Measurements from ENCODE around the gene SH3BP1. TPM values are rescaled to one million over a fixed set of nuclear protein-coding genes. Genes with fewer than 3 reads are reported as not detected.

SH3BP1 gene
- total RNA-seq, 1 donor from 2014 or later, result 15.1 TPM

DNA sequence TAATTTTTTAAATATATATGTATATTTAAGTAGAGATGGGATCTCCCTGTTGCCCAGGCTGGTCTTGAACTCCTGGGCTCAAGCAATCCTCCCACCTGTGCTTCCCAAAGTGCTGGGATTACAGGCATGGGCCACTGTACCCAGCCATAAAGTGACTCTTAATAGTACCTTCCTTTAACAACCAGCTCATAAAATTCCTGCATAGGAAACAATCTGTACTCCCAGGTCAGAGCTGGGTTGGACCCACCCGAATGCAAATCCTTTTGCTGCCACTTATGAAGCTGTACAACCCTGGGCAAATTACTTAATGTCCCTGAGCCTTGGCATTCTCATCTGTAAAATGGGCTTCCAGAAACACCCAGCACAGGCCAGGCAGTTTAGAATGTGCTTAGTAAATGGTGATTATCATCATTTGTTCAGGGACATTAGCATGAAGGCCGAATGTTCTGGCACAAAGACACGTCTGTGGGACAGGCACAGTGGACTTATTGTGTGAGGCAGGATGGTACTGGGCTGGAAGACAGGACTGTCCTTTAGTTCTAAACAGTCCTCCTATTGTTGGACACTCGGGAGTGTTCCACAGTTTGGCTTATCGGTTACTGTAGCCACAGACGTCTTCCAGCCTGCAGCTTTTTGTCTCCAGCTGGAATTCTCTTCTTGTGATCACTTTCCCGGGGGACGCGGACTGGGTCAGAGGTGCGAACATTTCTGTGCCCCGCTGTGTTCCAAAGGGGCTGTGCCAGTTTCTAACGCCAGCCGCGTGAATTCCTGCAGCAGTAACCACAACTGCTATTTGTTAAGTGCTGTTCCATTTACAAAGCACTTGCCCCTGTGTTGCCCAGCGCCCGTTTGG, 25.0 kb downstream of the SH3BP1 start:
- no peak overlapping the region for H3K4me3 ChIP-seq (ENCODE audit: low read depth, low read length)
- TF ChIP-seq, protein P1, sequence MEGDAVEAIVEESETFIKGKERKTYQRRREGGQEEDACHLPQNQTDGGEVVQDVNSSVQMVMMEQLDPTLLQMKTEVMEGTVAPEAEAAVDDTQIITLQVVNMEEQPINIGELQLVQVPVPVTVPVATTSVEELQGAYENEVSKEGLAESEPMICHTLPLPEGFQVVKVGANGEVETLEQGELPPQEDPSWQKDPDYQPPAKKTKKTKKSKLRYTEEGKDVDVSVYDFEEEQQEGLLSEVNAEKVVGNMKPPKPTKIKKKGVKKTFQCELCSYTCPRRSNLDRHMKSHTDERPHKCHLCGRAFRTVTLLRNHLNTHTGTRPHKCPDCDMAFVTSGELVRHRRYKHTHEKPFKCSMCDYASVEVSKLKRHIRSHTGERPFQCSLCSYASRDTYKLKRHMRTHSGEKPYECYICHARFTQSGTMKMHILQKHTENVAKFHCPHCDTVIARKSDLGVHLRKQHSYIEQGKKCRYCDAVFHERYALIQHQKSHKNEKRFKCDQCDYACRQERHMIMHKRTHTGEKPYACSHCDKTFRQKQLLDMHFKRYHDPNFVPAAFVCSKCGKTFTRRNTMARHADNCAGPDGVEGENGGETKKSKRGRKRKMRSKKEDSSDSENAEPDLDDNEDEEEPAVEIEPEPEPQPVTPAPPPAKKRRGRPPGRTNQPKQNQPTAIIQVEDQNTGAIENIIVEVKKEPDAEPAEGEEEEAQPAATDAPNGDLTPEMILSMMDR (conservative IDR thresholded peaks at IDR 0.05; ENCODE audit: low read depth, low read length), result no peak
- no peak for DNase-seq (ENCODE audit: low read depth)

DNA sequence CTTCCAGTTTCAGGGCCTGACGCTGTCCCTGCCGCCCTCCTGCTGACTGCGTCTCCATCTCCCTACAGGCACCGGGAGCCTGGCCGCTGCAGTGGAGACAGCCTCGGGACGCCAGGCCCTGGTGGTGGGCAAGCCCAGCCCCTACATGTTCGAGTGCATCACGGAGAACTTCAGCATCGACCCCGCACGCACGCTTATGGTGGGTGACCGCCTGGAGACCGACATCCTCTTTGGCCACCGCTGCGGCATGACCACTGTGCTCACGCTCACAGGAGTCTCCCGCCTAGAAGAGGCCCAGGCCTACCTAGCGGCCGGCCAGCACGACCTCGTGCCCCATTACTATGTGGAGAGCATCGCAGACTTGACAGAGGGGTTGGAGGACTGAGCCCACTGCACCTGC, 26.0 kb downstream of the SH3BP1 start:
- no peak for DNase-seq (ENCODE audit: low read depth)
- H3K4me3 ChIP-seq (ENCODE audit: low read depth, low read length), result no peak overlapping the region
- TF ChIP-seq, protein P1 (conservative IDR thresholded peaks at IDR 0.05; ENCODE audit: low read depth, low read length), result no peak

DNA sequence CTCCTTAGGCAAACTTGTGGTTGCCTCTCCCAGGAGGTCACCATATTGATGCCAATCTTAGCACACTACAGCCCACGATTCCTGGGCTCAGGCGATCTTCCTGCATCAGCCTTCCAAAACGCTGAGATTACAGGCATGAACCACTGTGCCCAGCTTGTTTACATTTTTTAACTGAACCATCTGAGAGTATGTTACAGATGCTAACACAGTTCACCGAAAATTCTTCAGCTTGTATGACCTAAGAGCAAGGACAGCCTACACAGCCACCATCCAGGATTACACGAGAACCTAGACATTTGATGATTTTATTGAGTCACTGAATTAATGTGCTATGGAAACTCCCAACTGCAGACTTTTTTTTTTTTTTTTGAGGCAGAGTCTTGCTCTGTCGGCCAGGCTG, 30.1 kb downstream of the SH3BP1 start:
- H3K4me3 ChIP-seq (ENCODE audit: low read depth, low read length), result no peak overlapping the region
- no peak for DNase-seq (ENCODE audit: low read depth)
- TF ChIP-seq, protein P1 (conservative IDR thresholded peaks at IDR 0.05; ENCODE audit: low read depth, low read length), result no peak

DNA sequence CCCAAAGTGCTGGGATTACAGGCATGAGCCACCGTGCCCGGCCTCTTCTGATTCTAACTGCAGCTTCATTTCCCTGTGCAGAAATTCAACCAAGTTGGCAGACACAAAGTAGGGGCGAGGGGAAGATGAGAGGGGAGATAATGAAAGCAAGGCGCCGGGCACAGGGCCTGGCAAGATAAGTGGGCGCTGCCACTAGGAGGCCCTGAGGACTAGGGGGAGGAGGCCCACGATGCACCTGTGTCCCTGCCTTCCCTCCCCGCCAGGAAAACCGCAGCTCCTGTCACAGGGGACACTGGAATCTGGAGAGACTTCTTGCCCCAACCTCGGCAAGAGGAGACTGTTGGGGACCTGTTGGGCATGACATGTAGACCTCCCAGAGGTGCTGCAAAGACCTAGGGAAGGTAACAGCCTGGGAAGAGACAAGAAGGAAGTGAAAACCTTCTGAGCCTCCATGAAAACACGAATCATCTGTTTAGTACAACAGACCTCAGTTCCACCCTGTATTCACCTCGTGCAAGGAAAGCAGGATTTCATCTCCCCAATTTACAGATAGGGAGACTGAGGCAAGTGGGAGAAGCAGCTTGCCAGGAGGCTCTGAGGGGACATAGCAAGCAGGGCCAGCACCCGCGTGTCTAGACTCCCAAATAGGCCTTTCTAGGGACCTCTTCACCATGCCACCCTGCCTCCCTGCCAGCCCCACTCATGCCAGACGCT, 32.9 kb downstream of the SH3BP1 start:
- DNase-seq (ENCODE audit: low read depth), result no peak
- H3K4me3 ChIP-seq (ENCODE audit: low read depth, low read length), result no peak overlapping the region
- TF ChIP-seq, protein P1 (conservative IDR thresholded peaks at IDR 0.05; ENCODE audit: low read depth, low read length), result no peak

DNA sequence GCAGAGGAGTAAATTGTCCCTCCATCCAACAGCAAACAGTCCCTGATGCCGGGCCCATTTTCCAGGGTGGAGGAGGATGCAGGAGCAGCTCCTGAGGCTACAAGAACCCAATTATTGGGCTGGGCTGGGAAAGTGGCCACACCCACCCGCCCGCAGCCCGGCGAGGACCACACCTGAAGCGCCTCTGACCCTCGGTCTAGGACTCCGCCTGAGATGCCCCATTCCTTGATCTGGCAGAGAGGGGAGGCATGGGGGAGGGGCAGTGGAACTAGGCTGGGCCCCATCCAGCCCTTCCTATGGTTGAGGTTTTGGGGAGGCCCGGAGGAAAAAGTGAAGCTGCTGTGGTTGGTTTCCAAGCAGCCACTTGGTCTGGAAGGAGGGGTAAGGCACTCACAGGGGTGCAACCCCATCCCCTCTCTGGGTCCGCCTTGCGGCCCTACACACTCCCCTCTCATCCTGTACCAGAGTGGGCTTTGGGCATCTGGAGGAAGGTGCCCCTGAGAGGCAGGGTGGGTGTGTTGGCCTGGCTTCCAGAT, 33.5 kb downstream of the SH3BP1 start:
- TF ChIP-seq, protein P1 (conservative IDR thresholded peaks at IDR 0.05; ENCODE audit: low read depth, low read length), result no peak
- no peak overlapping the region for H3K4me3 ChIP-seq (ENCODE audit: low read depth, low read length)
- DNase-seq (ENCODE audit: low read depth), result no peak

DNA sequence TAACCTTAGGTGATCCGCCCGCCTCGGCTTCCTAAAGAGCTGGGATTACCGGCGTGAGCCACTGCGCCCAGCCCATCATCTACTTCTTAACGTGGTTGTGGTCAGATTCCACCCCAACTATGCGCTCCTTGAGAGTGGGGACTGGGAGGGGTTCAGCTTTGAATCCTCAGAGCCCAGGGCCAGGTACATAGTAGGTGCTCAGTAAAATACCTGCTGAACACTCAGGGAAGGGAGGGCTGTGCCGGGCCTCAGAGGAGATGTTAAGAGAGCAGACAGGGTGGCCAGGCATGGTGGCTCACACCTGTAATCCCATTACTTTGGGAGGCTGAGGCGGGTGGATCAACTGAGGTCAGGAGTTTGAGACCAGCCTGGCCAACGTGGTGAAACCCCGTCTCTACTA, 34.8 kb downstream of the SH3BP1 start:
- TF ChIP-seq, protein P1 (conservative IDR thresholded peaks at IDR 0.05; ENCODE audit: low read depth, low read length), result no peak
- H3K4me3 ChIP-seq (ENCODE audit: low read depth, low read length), result no peak overlapping the region
- no peak for DNase-seq (ENCODE audit: low read depth)

All from epithelial cell of proximal tubule (primary cell).